HUES6 (cell line): ENCODE data around the gene DISP2.

Experiments used
- H3K27ac ChIP-seq: 2 replicates; pipeline ENCODE4 v1.7.0; 2013; ENCODE audit warnings: low read depth, mild to moderate bottlenecking, low read length, inconsistent platforms
- H3K27me3 ChIP-seq: 2 replicates; pipeline ENCODE4 v1.6.1; 2013; ENCODE audit warnings: low read length; ENCODE audit not compliant: control insufficient read depth, insufficient read depth
- H3K36me3 ChIP-seq: 2 replicates; pipeline ENCODE4 v1.6.1; 2013; ENCODE audit warnings: low read length; ENCODE audit not compliant: control insufficient read depth, insufficient read depth
- H3K4me1 ChIP-seq: 2 replicates; pipeline ENCODE4 v1.6.1; 2013; ENCODE audit warnings: low read length; ENCODE audit not compliant: control insufficient read depth, insufficient read depth
- H3K4me3 ChIP-seq: 2 replicates; pipeline ENCODE4 v1.5.1; 2013; ENCODE audit warnings: low read depth, low read length
- H3K9ac ChIP-seq: one replicate; pipeline ENCODE4 v1.6.1; 2013; ENCODE audit warnings: mild to moderate bottlenecking, low read length
- H3K9me3 ChIP-seq: 2 replicates; pipeline ENCODE4 v1.6.1; 2013; ENCODE audit warnings: low read depth, low read length; ENCODE audit not compliant: control insufficient read depth, insufficient read depth

DISP2 gene

DNA sequence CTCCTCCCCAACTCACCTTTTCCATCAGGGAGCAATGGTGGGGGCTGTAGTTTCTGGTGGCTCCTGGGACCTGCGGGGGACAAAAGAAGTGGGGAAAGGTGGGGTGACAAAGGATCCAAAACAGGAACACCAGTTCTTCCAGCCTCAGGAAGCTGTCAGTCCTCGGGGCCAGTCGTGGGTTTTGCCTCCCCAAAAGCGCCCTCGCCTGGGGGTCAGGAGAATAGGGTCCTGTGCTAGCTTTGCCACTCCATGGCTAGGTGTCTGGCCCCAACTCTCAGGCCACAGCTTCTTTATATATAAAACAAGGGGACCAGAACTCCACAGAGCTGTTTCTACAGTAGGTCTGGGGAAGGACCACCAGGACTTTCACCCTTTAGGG lies 21.3 kb upstream of the DISP2 start:
- H3K4me3 ChIP-seq = no peak overlapping the region
- no peak overlapping the region for H3K9ac ChIP-seq

GRCh38 chr15:40337597-40337996 lies 20.4 kb upstream of the DISP2 start:
- Histone ChIP-seq H3K27ac (no peak overlapping the region), H3K9ac (no peak overlapping the region)

More for the DNA sequence above, 21.3 kb upstream of the DISP2 start:
- H3K27me3 ChIP-seq = no peaks in the 10 kb centered on the region
- peaks cover 41% of the 10 kb centered on the region for H3K4me1 ChIP-seq
- no peak overlapping the region for H3K27ac ChIP-seq
- no peaks in the 10 kb centered on the region for H3K36me3 ChIP-seq
- H3K9me3 ChIP-seq = no peaks in the 10 kb centered on the region

DNA sequence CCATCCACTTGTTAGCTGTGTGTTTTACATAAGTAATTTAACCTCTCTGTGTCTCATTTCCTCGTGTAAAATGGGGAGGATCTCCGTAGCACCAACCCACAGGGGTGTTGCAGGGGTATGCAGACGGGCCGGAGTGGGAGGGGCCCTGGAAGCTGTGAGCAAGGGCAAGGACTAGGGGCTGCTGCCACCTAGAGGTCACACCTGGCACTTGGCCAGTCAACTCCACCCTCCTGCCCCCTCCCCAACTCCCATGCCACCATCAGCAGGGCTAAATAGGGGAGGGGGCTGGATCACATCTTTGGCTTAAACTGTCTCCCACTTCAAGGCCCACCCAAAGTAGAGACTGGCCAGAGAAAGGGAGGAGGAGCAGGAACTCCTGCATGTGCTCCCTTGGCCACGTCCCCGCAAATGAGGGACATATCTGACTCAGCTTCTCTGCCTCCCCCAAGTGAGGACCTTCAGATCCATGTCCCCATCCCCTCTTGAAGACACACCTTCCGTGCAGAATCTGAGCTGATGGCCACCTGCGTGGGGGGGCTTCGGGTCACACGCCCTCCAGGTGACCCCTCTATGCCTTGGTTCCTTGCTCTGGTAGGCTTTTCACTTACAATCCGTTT lies 19.9 kb upstream of the DISP2 start:
- H3K9ac ChIP-seq = no peak overlapping the region
- no peak overlapping the region for H3K27ac ChIP-seq
- peaks cover 41% of the 10 kb centered on the region for H3K4me1 ChIP-seq
- H3K9me3 ChIP-seq = no peaks in the 10 kb centered on the region
- H3K27me3 ChIP-seq = no peaks in the 10 kb centered on the region
- no peak overlapping the region; the same call in 1 of the 2 replicates for H3K4me3 ChIP-seq
- no peaks in the 10 kb centered on the region for H3K36me3 ChIP-seq

More at GRCh38 chr15:40337597-40337996, 20.4 kb upstream of the DISP2 start:
- Histone ChIP-seq H3K36me3 (no peaks in the 10 kb centered on the region), H3K4me1 (peaks cover 41% of the 10 kb centered on the region), H3K4me3 (no peak overlapping the region; the same call in 1 of the 2 replicates), H3K27me3 (no peaks in the 10 kb centered on the region), H3K9me3 (no peaks in the 10 kb centered on the region)

DNA sequence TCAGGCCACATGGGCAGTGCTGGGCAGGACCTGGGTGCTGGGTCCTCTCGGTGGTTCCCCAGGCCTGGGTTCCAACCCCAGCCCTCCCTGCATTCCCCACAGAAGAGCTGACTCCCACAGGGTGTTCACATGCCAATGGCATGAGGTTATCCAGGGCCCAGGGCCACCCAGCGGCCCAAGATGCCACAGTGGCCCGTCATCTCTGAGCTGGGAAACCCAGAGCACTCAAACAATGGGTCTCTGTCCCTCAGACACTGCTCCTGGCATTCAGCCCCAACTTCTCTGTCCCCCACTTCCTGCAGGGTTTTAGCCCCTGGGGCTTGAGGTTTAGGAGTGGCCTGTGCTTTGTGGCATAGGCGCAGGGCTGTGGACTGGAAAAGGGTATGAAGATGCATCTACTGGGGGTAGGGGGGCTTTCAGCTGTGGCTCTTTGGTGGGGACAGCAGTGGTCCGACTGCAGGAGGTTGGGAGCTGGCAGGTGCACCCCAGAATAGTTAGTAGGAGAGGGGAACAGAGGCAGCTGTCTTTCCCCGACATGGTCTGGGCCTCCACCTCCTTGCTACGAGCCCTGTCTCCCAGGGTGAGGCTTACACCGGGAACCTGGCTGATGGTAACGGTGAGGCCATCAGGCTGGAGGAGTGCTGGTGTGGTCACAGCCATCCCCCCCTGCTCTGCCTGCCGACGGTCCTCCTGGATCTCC lies 18.9 kb upstream of the DISP2 start:
- no peak overlapping the region for H3K4me3 ChIP-seq
- H3K4me1 ChIP-seq = peaks cover 36% of the 10 kb centered on the region
- no peaks in the 10 kb centered on the region for H3K36me3 ChIP-seq
- H3K9me3 ChIP-seq = no peaks in the 10 kb centered on the region
- no peak overlapping the region for H3K9ac ChIP-seq
- H3K27me3 ChIP-seq = no peaks in the 10 kb centered on the region
- H3K27ac ChIP-seq = no peak overlapping the region

DNA sequence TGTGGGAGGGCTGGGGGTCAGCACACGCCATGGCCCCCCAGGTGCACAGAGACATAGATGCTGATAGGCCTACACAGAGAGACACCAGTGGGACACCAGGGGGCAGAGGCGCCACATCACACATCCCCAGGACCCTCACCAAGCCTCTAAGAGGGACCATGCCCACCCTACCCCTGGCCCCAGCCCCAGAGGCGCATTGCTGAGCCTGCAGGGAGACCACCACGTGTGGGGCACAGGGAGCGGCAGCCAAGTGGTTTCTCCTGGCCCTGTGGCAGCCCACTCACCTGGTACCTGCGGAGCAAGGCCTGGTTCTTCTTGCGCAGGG lies 18.4 kb upstream of the DISP2 start:
- no peak overlapping the region for H3K27ac ChIP-seq
- H3K4me1 ChIP-seq = peaks cover 30% of the 10 kb centered on the region
- H3K9ac ChIP-seq = no peak overlapping the region
- no peaks in the 10 kb centered on the region for H3K27me3 ChIP-seq
- no peaks in the 10 kb centered on the region for H3K9me3 ChIP-seq
- H3K36me3 ChIP-seq = no peaks in the 10 kb centered on the region
- no peak overlapping the region for H3K4me3 ChIP-seq

- Histone ChIP-seq H3K9ac (no peak overlapping the region), H3K27ac (peak overlapping the region; percentile 9; the same call in 1 of the 2 replicates), H3K9me3 (no peaks in the 10 kb centered on the region), H3K4me1 (peaks cover 34% of the 10 kb centered on the region), H3K27me3 (no peaks in the 10 kb centered on the region), H3K4me3 (no peak overlapping the region), H3K36me3 (no peaks in the 10 kb centered on the region)
Observed at GRCh38 chr15:40340038-40340739, 17.8 kb upstream of the DISP2 start.

DNA sequence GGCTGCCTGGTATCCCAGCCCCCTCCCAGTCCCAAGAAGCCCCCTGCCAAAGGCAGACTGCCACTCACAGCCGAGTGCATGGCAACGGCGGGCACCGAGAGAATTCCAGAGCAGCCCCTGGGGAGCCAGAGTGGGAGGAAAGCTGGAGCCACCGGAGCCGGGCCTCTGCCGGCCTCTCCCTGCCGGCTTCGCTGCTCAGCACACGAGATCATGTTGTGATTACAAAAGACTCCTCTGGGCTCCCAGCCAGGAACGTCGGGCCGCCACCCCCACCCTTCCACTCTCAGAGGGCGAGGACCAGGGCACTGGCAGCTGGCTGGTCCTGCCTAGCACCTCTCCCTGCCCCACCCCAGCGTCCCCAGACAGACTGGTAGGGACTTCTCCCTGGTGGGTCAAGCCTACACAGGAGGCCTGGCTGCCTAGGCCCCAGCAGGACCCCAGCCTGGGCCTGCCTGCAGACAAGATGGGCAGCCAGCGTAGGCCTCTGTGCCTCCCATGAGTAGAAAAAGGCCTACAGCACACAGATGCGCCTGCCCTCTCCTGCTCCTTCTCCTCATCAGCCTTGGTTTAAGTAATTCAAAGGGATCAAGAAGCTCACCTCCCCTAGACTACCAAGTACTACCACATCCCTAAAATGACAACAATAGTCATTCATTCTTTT lies 17.1 kb upstream of the DISP2 start, which contains the start of gene CCDC9B:
CCDC9B (minus strand) TSS at position 200 of the 661 bp plus-strand sequence; CDS start at position 80, 120 bp downstream.
- Histone ChIP-seq H3K9ac (no peak within 1 kb of the TSS), H3K4me3 (no peak within 1 kb of the TSS), H3K4me1 (peaks cover 34% of the 10 kb centered on the region), H3K27me3 (no peaks in the 10 kb centered on the region), H3K9me3 (no peaks in the 10 kb centered on the region), H3K36me3 (no peaks in the 10 kb centered on the region), H3K27ac (peak within 1 kb of the TSS; percentile 9; the same call in 1 of the 2 replicates)

DNA sequence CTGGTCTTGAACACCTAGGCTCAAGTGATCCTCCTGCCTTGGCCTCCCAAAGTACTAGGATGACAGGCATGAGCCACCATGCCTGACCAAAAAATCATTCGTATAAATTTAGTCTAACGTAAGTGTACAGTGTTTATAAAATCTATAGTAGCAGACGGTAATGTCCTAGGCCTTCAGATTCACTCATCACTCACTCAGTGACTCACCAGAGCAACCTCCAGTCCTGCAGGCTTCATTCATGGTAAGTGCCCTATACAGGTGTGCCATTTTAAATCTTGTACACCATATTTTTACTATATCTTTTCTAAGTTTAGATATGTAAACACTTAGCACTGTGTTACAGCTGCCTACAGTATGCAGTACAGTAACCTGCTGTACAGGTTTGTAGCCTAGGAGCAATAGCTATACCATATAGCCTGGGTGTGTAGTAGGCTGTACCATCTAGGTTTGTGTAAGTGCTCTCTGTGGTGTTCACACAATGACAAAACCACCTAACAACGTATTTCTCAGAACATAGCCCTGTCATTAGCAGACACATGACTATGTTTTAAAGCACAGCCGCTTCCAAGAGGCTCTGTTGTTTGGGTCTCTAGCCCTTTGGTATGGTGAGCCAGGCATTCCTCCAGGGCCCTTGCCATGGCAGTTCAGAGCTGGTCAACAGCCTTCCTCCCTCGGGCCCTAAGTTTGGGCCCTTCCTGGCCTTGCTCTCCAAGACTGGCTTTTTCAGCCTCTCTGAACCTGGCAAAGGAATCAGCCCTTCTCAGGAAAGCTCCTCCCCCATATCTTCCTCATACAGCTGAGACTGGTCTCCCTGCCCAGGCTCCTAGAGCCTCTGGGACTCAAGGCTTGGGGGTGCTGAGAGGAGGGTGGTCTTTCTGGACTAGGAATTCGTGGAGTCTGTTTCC lies 15.4 kb upstream of the DISP2 start:
- Histone ChIP-seq H3K9ac (no peak overlapping the region), H3K9me3 (no peaks in the 10 kb centered on the region), H3K27ac (no peak overlapping the region), H3K4me3 (no peak overlapping the region), H3K4me1 (peaks cover 29% of the 10 kb centered on the region), H3K27me3 (no peaks in the 10 kb centered on the region), H3K36me3 (no peaks in the 10 kb centered on the region)

DNA sequence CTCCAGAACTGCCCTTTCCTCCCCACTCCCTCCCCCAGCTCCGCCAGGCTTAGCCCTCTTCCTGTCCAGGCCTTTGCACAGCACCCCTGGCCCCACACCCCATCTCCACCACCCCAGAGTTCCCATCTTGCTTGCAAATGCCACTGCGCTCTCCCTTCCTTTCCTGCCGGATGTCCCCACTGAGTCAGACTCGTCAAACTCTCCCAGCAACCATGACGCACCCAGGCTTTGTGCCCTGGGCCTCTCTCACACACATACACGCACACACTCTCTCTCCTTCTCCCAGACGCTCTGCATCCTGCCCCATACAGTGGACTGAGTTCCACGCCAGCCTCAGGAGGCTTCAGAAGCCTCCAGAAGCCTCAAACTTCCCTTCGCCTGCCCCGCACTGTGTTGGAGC lies 14.5 kb upstream of the DISP2 start:
- Histone ChIP-seq H3K9me3 (no peaks in the 10 kb centered on the region), H3K9ac (no peak overlapping the region), H3K27ac (no peak overlapping the region), H3K36me3 (no peaks in the 10 kb centered on the region), H3K27me3 (no peaks in the 10 kb centered on the region), H3K4me3 (no peak overlapping the region), H3K4me1 (peaks cover 24% of the 10 kb centered on the region)

DNA sequence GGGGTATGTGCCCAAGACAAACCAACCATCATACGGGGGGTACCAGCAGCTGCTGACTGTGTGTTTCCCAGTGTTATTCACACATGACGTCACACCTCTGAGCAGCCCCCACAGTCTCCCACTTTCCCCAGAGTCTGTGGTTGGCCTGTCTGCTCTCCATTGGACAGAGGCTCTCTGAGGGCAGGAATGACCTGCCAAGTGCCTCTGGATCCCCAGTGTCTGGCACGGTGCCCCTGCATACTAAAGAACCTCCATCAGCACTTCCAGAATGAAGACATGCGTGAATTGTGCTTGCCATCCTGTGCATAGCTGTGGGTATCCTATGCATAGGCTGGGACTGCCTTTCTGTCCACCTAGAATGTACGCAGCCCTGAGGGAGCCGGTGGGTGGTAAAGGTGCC lies 13.8 kb upstream of the DISP2 start:
- Histone ChIP-seq H3K9ac (no peak overlapping the region), H3K27ac (no peak overlapping the region), H3K4me1 (peaks cover 24% of the 10 kb centered on the region), H3K9me3 (no peaks in the 10 kb centered on the region), H3K36me3 (no peaks in the 10 kb centered on the region), H3K27me3 (no peaks in the 10 kb centered on the region), H3K4me3 (no peak overlapping the region)
